Upper lobe of left lung (tissue), 6 donors: ENCODE results near the gene SERINC5. TPM values are rescaled to one million over a fixed set of nuclear protein-coding genes. Genes with fewer than 3 reads are reported as not detected.

Source experiments
- ATAC-seq, 2 donors: fragments of 200-7000 bp; cut with Tn5 transposase; one replicate each; pipeline ENCODE4 v1.9.1; 2022; ENCODE audit warnings: mild to moderate bottlenecking in 2 of 2, moderate library complexity in 2 of 2; ENCODE audit not compliant: low FRiP score in 2 of 2
- DNase-seq, 2 donors: peaks; one replicate each; pipeline ENCODE4 v3.0.0-alpha.2; 2019 to 2020
- H3K27ac ChIP-seq, 4 donors: fragments of 200-600 bp; sonication (generic); one replicate each; pipeline ENCODE4 v1.5.1; 2016 to 2019
- H3K27me3 ChIP-seq, 4 donors: fragments of 200-600 bp; sonication (generic); one replicate each; pipeline ENCODE4 v1.5.1; 2017 to 2019
- H3K36me3 ChIP-seq, 4 donors: fragments of 200-600 bp; sonication (generic); one replicate each; pipeline ENCODE4 v1.5.1; 2016 to 2019
- H3K4me1 ChIP-seq, 4 donors: fragments of 200-600 bp; sonication (generic); one replicate each; pipeline ENCODE4 v1.5.1; 2018 to 2019
- H3K4me3 ChIP-seq, 4 donors: fragments of 200-600 bp; sonication (generic); one replicate each; pipeline ENCODE4 v1.5.1; 2017 to 2019; ENCODE audit warnings: mild to moderate bottlenecking in 2 of 4, moderate library complexity in 1 of 4
- H3K9me3 ChIP-seq, 4 donors: fragments of 200-600 bp; sonication (generic); one replicate each; pipeline ENCODE4 v1.5.1; 2018 to 2019
- EP300 ChIP-seq, 4 donors: sonication (generic); formaldehyde crosslinking; IDR thresholded peaks; one replicate each; pipeline ENCODE4 v1.5.1; 2017; ENCODE audit warnings: antibody characterized with exemption in 4 of 4, control low read depth in 2 of 4
- POLR2A ChIP-seq, 4 donors: fragments of 450-650 bp; IDR thresholded peaks; one replicate each; pipeline ENCODE4 v1.5.1; 2016 to 2017; ENCODE audit warnings: antibody characterized with exemption in 4 of 4, mild to moderate bottlenecking in 2 of 4
- POLR2AphosphoS5 ChIP-seq, 2 donors: sonication (generic); formaldehyde crosslinking; IDR thresholded peaks; one replicate each; pipeline ENCODE4 v1.5.1; 2017; ENCODE audit warnings: antibody characterized with exemption in 2 of 2
- whole genome bisulfite sequencing, 2 donors: methylation state at CpG; one replicate each; pipeline ENCODE4 v1.1.5; 2017 to 2018; 5-methylcytosine and 5-hydroxymethylcytosine counted together
- total RNA-seq, 6 donors: library from RNA; depleted of rRNA in 4 of 6; stranded (reverse); fragments of >200 nt in 4 of 6; gene quantifications; one replicate each; pipeline versions ENCODE4 v1.1.0 to v1.2.1, GENCODE V29; 2016 to 2021
- TF ChIP-seq, protein P1 (sequence below), 6 experiments: fragments of 450-650 bp in 4 of 6; fragments of 200-600 bp in 2 of 6; sonication (generic) in 2 of 6; IDR thresholded peaks; one replicate each; pipeline ENCODE4 v1.5.1; 2016 to 2019; ENCODE audit warnings: antibody characterized with exemption in 6 of 6
- donor health status: DM: no; HTN: no; CAD: no; lungs with moderate emphysema.
- donor health status: DM: no; HTN: yes; CAD: no; lungs with severe emphysema.

Gene SERINC5
- total RNA-seq, 6 donors from 2014 or later: 27.3 to 62.4 (median 41.3) TPM

DNA sequence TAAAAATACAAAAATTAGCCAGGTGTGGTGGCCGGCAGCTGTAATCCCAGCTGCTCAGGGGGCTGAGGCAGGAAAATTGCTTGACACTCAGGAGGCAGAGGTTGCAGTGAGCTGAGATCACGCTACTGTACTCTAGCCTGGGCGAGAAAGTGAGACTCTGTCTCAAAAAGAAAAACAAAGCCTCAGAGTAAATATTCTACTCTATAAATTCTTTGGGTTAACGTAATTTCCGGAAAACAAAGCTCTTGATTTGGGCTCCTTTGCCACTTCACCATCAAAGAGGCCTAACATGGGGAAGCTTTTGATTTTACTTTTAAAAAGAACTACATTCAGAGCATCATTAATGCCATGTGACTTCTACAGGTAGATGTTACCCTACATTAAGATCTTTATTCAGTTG is 103.1 kb downstream of the SERINC5 start:
- no peaks in the 10 kb centered on the region for H3K4me1 ChIP-seq
- no peak for DNase-seq
- peak overlapping the region in 1 of 4 donors; percentile 43 for H3K27ac ChIP-seq
- no peaks in the 10 kb centered on the region for H3K27me3 ChIP-seq
- no peaks in the 10 kb centered on the region for H3K9me3 ChIP-seq
- WGBS, 2 donors: 85 to 87% methylated on average over 5 of the region's 5 CpGs
- peaks cover 6 to 14% (median 9%) of the 10 kb centered on the region in 4 donors for H3K36me3 ChIP-seq
- no peak for TF ChIP-seq POLR2AphosphoS5 (IDR thresholded peaks at IDR 0.05)
- no peak for TF ChIP-seq EP300 (IDR thresholded peaks at IDR 0.05)
- TF ChIP-seq, protein P1, sequence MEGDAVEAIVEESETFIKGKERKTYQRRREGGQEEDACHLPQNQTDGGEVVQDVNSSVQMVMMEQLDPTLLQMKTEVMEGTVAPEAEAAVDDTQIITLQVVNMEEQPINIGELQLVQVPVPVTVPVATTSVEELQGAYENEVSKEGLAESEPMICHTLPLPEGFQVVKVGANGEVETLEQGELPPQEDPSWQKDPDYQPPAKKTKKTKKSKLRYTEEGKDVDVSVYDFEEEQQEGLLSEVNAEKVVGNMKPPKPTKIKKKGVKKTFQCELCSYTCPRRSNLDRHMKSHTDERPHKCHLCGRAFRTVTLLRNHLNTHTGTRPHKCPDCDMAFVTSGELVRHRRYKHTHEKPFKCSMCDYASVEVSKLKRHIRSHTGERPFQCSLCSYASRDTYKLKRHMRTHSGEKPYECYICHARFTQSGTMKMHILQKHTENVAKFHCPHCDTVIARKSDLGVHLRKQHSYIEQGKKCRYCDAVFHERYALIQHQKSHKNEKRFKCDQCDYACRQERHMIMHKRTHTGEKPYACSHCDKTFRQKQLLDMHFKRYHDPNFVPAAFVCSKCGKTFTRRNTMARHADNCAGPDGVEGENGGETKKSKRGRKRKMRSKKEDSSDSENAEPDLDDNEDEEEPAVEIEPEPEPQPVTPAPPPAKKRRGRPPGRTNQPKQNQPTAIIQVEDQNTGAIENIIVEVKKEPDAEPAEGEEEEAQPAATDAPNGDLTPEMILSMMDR (IDR thresholded peaks at IDR 0.05): no peak
- TF ChIP-seq POLR2A (IDR thresholded peaks at IDR 0.05): no peak
- no peak overlapping the region for H3K4me3 ChIP-seq
- ATAC-seq: no peak

DNA sequence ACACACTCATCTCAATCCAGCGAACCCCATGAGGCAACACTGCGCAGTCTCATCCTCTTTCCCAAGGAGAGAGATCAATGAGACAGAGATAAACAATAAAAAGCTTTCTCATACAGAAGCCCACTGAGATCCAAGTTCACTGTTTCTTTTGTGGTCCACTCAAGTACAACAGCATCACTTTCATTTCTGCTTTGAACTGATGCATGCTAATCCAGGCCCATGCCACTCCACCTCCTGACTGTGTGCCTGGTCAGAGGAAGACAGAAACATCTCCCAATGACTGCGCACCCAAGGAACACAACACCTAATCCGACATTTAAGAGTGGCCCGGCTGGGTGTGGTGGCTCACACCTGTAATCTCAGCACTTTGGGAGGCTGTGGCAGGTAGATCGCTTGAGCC is 104.0 kb downstream of the SERINC5 start:
- Histone ChIP-seq H3K4me3 (no peak overlapping the region), H3K9me3 (no peaks in the 10 kb centered on the region), H3K27ac (no peak overlapping the region), H3K36me3 (peaks cover 0 to 11% (median 8%) of the 10 kb centered on the region in 4 donors), H3K4me1 (no peaks in the 10 kb centered on the region), H3K27me3 (no peaks in the 10 kb centered on the region)
- ATAC-seq (no peak), DNase-seq (no peak)
- 90 to 98% methylated on average over 6 of the region's 6 CpGs for WGBS, 2 donors
- TF ChIP-seq EP300 (IDR thresholded peaks at IDR 0.05): no peak
- TF ChIP-seq POLR2A (IDR thresholded peaks at IDR 0.05): no peak
- TF ChIP-seq POLR2AphosphoS5 (IDR thresholded peaks at IDR 0.05): no peak
- TF ChIP-seq, protein P1 (IDR thresholded peaks at IDR 0.05): no peak

DNA sequence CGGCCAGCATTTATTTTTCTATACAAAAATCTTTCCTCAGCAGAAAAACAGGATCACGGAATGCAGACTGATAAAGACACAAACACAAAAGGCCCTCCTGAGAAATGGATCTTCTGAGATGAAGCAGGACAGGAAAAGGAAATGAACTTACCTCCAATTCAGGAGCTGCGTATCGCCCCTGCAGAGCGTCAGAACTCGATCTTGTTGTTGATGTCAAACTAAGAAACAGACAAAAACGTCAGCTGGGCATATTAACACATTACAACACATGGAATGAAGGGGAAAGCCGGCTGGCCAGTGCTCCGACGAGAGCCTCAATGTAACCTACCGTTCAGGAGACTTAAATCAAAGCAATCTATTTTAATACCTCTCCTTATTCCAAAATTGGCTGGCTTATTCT is 105.1 kb downstream of the SERINC5 start:
- no peaks in the 10 kb centered on the region for H3K4me1 ChIP-seq
- 77 to 83% methylated on average over 11 of the region's 11 CpGs for WGBS, 2 donors
- no peaks in the 10 kb centered on the region for H3K9me3 ChIP-seq
- DNase-seq: no peak
- H3K27ac ChIP-seq: no peak overlapping the region
- no peak overlapping the region for H3K4me3 ChIP-seq
- TF ChIP-seq, protein P1 (IDR thresholded peaks at IDR 0.05): no peak
- TF ChIP-seq POLR2A (IDR thresholded peaks at IDR 0.05): no peak
- ATAC-seq: no peak
- peaks cover 0 to 11% (median 10%) of the 10 kb centered on the region in 4 donors for H3K36me3 ChIP-seq
- no peaks in the 10 kb centered on the region for H3K27me3 ChIP-seq

DNA sequence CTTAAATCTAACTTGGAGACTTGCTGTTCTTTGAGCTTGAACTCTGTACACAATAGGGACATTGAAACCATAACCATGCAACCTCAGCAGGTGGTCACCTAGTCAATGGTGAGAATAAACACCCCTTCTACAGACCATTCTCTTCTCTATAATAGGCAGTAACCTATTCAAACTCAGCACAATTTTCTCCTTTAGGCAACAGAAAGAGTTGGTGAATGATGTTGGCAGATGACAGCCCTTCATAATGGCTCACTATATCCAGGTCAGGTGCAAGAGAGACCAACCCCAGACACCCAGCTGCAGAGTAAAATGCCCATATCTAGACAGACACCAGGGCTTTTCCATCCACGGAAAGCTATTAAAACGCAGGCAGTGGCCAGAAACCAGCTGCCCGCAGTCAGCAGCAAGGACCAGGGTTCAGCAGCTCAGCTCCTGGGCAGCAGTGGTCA is 106.7 kb downstream of the SERINC5 start:
- no peak for ATAC-seq
- no peak overlapping the region for H3K4me3 ChIP-seq
- no peaks in the 10 kb centered on the region for H3K27me3 ChIP-seq
- peak overlapping the region in 1 of 4 donors; percentile 26 for H3K27ac ChIP-seq
- DNase-seq: no peak
- H3K9me3 ChIP-seq: no peaks in the 10 kb centered on the region
- WGBS, 2 donors: 98 to 100% methylated on average over 3 of the region's 3 CpGs
- TF ChIP-seq EP300 (IDR thresholded peaks at IDR 0.05) (no peak), POLR2AphosphoS5 (IDR thresholded peaks at IDR 0.05) (no peak), POLR2A (IDR thresholded peaks at IDR 0.05) (no peak)
- TF ChIP-seq, protein P1 (IDR thresholded peaks at IDR 0.05): no peak
- H3K36me3 ChIP-seq: peaks cover 0 to 18% (median 9%) of the 10 kb centered on the region in 4 donors
- H3K4me1 ChIP-seq: no peaks in the 10 kb centered on the region

DNA sequence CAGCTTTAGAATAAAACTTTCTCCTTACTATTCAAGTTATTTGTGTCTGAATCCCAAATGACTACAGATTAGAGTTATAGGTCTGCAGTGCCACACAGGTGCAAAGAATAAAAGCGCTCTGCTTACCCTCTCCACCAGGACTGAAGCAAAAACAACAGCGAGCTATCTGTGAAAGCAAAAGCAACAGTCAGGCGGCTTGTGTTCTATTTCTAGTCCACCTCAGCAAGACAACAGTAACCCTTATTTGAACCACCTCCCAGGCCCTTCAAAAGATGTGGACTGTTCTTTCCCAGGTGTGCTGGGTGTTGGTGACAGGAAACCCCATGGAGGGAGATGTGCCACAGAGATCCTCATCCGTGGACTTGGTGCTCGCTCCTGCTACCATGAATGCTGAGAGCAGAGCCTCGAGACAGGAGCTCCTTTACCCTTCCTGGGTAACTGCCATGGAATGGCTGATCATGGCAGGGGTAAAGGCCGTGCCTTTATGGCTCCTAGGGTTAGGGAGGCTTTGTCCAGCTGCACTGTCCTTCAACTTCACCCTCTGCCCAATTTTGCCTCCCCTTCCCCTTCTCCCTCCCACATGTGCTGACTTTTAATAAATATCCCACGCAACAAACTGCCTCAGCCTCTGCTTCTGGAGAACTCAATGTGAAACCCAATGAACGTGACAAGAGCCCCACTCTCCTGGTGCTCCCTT is 108.6 kb downstream of the SERINC5 start:
- Histone ChIP-seq H3K9me3 (no peaks in the 10 kb centered on the region), H3K4me1 (peaks cover 0 to 7% (median 3%) of the 10 kb centered on the region in 4 donors), H3K4me3 (no peak overlapping the region), H3K36me3 (peaks cover 0 to 30% (median 10%) of the 10 kb centered on the region in 4 donors), H3K27me3 (no peaks in the 10 kb centered on the region), H3K27ac (no peak overlapping the region)
- ATAC-seq (no peak), DNase-seq (no peak)
- WGBS, 2 donors: 95 to 98% methylated on average over 9 of the region's 9 CpGs
- TF ChIP-seq, protein P1 (IDR thresholded peaks at IDR 0.05): no peak
- TF ChIP-seq POLR2A (IDR thresholded peaks at IDR 0.05) (no peak), EP300 (IDR thresholded peaks at IDR 0.05) (no peak), POLR2AphosphoS5 (IDR thresholded peaks at IDR 0.05) (no peak)
